Stimulated activated CD4-positive, alpha-beta T cell treated with anti-CD3 and anti-CD28 coated beads, Interleukin-15, amount 100 ng/mL, for 24 hours (primary cell): ENCODE results near the gene GSG1L.
A peak's percentile ranks its signal among the peaks of the same experiment; 100 is the strongest.

Source experiments
- DNase-seq: peaks from one replicate; pipeline ENCODE4 v3.0.0-alpha.2; 2020

GSG1L gene

GRCh38 chr16:28062261-28062846 is 1.2 kb downstream of the GSG1L start:
- no peak for DNase-seq

- DNase-seq: no peak
These were observed 2.0 kb downstream of the GSG1L start for GRCh38 chr16:28061352-28062101.

- no peak for DNase-seq
These were observed 3.5 kb downstream of the GSG1L start for GRCh38 chr16:28059841-28060575.

- DNase-seq: peak; percentile 11
These were observed 4.5 kb downstream of the GSG1L start for GRCh38 chr16:28058839-28059589.

- no peak for DNase-seq
These were observed 5.6 kb downstream of the GSG1L start for GRCh38 chr16:28057949-28058348.

GRCh38 chr16:28053461-28053860 is 10.1 kb downstream of the GSG1L start:
- no peak for DNase-seq

GRCh38 chr16:28052274-28053128 is 11.0 kb downstream of the GSG1L start:
- no peak for DNase-seq

- DNase-seq: no peak
These were observed 12.0 kb downstream of the GSG1L start for GRCh38 chr16:28051486-28051885.

- DNase-seq: no peak
These were observed 20.7 kb downstream of the GSG1L start for GRCh38 chr16:28042811-28043210.

- DNase-seq: no peak
These were observed 21.9 kb downstream of the GSG1L start for GRCh38 chr16:28041615-28042014.

GRCh38 chr16:28040039-28040438 is 23.5 kb downstream of the GSG1L start:
- DNase-seq: no peak

- DNase-seq: no peak
These were observed 24.0 kb downstream of the GSG1L start for GRCh38 chr16:28039493-28039892.

GRCh38 chr16:28038409-28038808 is 25.1 kb downstream of the GSG1L start:
- no peak for DNase-seq

GRCh38 chr16:28035866-28036393 is 27.6 kb downstream of the GSG1L start:
- no peak for DNase-seq

- no peak for DNase-seq
These were observed 29.6 kb downstream of the GSG1L start for GRCh38 chr16:28033870-28034269.

- no peak for DNase-seq
These were observed 34.0 kb downstream of the GSG1L start for GRCh38 chr16:28029387-28030002.

GRCh38 chr16:28027055-28027454 is 36.5 kb downstream of the GSG1L start:
- no peak for DNase-seq

- DNase-seq: no peak
These were observed 37.9 kb downstream of the GSG1L start for GRCh38 chr16:28025631-28026030.

- no peak for DNase-seq
These were observed 44.3 kb downstream of the GSG1L start for GRCh38 chr16:28019218-28019617.

- DNase-seq: no peak
These were observed 48.7 kb downstream of the GSG1L start for GRCh38 chr16:28014851-28015250.

GRCh38 chr16:28013878-28014277 is 49.6 kb downstream of the GSG1L start:
- DNase-seq: no peak

GRCh38 chr16:28013392-28013791 is 50.1 kb downstream of the GSG1L start:
- DNase-seq: no peak
